GM18861 (cell line): ENCODE data around the gene SYT9.
"Not testable (repeated sequence)": the region's sequence is repeated elsewhere in the genome, so short reads cannot be mapped to it uniquely, and the experiment has no call there.

Experiments
- ATAC-seq: cut with Tn5 transposase; IDR thresholded peaks from one replicate; pipeline ENCODE4 v1.9.1; 2021; ENCODE audit not compliant: unreplicated experiment

The SYT9 gene

DNA sequence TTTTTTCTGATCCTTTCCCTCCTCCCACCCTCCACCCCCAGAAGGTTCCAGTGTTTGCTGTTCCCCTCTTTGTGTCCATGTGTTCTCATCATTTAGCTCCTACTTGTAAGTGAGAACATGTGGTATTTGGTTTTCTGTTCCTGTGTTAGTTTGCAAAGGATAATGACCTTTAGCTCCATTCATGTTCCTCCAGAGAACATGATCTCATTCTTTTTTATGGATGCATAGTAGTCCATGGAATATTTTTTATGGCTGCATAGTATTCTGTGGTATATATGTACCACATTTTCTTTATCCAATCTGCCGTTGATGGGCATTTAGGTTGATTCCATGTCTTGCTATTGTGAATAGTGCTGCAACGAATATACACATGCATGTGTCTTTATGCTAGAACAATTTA lies 83.7 kb downstream of the SYT9 start:
- not testable (repeated sequence) for ATAC-seq

- no peak for ATAC-seq
Measured at GRCh38 chr11:7341551-7341950, 89.8 kb downstream of the SYT9 start.

DNA sequence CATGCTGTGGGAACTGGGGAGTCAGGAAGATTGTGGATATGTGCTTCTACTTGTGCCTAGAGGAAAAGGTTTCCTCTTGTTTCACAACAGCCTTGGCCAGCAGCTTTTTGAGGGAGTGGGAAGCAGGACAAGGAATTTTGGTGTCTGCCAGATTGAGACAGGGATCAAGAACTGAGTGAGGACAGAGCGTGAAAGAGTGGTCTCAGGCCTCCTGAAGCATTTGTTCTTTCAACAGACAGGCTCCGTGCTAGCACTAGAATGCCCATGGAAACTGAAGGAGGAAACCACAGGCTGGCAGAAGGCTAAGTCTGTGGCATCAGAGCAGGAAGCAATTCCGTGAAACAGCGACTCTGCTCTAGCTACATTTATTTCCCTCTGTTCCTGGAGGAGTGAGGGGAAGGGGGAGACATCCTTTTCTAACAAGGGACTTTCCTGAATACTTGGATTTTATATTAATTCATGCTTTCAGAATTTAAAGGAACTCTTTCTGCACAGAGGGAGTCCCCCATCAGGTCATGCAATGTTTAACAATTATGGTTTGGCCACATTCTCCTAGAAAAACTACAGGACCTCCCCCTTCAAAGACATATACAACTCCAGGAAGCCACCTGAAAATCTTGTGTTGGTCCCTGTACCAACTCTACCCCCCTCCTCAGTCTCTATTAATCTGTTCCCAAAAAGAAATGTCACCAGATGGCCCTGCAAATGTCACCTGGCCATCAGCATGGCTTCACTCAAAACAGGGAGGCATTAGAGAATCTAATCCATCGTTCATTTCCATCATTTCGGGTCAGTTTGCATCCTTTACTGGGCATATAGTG lies 96.1 kb downstream of the SYT9 start:
- no peak for ATAC-seq

DNA sequence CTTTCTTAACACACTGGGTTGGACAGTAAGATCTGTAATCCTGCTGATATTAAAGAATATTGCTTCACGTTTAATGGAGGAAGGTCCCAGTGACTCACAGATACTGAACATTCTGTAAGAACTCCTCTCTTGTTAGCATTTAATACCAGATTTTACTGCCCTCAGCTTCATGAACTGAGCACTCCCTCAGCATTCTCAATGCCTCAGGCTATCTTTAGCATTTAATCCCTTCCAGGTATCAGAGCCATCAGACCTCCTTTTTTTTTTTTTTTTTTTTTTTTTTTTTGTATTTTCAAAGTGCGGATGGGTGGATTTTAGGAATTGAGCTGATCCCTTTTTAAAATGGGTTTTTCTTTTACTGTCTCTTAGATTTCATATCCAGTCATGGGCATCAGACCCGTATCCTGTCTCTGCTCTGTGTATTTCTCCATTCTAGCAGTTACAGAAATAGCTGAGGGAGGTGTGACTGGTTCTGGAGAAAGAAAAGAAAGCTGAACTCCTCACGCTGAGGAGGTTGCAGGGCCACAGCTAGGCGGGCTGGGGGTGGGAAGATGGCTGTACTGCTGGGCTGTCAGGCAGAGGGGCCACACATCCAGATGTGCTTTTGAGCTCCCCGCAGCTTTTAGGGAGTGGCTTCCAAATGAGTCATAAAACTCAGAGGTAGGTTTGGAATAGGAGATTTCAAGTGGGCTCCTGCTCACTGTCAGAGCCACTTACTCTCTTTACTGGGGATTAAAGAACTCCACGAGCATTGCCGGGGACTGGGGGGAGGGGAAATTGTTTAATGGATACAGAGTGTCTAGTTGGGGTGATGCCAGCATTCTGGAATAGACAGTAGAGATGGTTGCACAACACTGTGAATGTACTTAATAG lies 97.0 kb downstream of the SYT9 start:
- ATAC-seq: no peak

GRCh38 chr11:7351228-7351627 lies 99.5 kb downstream of the SYT9 start:
- no peak for ATAC-seq

GRCh38 chr11:7353100-7353499 lies 101.4 kb downstream of the SYT9 start:
- no peak for ATAC-seq

- no peak for ATAC-seq
Measured at GRCh38 chr11:7364660-7365059, 113.0 kb downstream of the SYT9 start.

GRCh38 chr11:7367803-7368202 lies 116.1 kb downstream of the SYT9 start:
- ATAC-seq: no peak

GRCh38 chr11:7376386-7376785 lies 124.7 kb downstream of the SYT9 start:
- no peak for ATAC-seq

DNA sequence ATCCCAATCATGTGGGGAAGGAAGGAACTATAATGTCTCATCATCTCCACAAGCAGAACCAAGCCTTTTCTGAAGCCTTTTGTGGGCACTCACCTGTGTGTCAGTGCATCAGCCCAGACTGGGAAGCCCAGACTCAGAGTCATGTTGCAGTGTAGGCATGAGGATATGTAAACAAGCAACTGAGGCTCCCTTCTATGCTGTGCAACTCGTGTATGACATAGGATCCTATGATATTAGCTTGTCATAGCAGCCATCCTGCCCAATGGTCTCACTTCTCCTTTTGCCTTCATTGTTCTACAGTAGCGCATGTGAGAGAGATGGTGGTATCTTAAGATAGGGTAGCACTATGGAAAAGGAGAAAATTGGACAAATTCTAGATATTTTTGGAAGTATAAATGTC lies 130.2 kb downstream of the SYT9 start:
- ATAC-seq: no peak

- ATAC-seq: no peak
Measured at GRCh38 chr11:7383406-7383805, 131.7 kb downstream of the SYT9 start.

DNA sequence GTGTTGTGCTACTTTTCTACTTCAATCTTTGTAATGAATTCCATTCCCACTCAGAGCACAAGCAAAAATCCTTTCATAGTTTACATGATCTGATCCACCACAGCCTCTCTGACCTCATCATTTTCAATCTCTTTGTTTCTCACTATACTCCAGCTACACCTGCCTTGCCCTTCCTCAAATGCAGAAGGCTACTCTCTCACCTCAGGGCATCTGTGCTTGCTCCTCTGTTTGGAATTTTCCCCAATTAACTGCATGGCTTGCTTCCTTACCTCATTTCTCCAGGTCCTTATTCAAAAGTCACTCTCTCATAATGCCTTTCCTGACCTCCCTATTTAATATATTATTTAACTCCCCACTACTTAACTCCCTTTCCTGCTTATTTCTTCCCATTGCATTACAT lies 133.0 kb downstream of the SYT9 start:
- ATAC-seq: no peak

- ATAC-seq: no peak
Measured at GRCh38 chr11:7385532-7385931, 133.8 kb downstream of the SYT9 start.

GRCh38 chr11:7413961-7414915 lies 162.5 kb downstream of the SYT9 start:
- ATAC-seq: no peak

DNA sequence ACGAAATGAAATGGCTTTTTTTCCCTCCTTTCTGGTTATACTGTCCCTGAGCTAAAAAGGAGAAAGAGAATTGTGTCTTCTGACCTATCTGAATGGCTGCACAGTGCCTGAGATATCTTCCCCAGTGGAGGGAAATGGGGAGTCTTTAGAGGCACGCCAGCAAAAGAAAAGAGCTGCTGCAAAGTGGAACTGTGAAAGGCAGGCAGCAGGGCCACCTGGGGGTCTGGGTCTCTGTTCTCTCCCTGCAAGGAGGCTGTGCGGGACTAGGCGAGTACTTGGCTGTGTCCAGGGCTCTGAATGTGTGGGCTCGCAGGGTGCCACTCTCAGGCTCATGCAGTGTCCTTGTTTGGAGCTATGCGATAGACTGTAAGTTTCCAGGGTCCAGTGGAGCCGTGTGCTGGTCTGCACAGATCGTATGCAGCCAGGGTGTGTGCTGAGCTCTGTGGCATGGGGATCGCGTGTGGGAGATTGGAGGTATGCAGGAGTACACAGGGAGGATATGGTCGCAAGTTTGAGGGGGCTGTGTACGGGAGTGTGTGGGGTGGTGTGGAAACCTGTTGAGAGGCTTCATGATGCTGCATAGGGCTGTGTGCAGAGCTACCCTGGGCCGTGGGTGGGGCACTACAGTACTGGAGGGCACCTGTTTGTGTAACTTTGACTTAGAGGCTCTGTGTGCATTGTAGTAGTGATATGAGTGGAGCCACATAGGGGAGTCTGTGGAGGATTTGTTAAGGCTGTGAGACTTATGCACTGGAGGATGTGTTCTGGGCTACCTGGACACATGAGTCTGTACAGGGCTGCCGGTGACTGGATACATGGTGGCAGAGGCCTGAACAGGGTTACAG lies 163.5 kb downstream of the SYT9 start:
- no peak for ATAC-seq

DNA sequence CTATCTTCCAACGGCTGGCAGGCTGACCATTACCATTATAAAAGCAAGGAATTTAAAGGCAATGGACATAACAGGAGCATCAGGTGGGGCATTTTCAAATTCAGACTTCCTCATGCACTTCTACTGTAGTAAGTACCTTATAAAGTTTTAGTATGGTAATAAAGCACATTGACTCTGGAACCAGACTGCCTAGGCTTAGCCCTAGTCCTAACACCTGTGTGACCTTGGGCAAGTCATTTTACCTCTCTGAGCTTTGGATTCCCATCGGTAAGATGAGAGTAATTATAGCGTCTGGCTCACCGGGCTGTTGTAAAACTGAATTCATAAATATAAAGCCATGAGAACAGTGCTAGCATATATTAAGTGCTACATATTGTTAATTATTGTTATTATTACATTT lies 164.4 kb downstream of the SYT9 start:
- ATAC-seq: no peak

- ATAC-seq: no peak
Measured at GRCh38 chr11:7417328-7417727, 165.6 kb downstream of the SYT9 start.

DNA sequence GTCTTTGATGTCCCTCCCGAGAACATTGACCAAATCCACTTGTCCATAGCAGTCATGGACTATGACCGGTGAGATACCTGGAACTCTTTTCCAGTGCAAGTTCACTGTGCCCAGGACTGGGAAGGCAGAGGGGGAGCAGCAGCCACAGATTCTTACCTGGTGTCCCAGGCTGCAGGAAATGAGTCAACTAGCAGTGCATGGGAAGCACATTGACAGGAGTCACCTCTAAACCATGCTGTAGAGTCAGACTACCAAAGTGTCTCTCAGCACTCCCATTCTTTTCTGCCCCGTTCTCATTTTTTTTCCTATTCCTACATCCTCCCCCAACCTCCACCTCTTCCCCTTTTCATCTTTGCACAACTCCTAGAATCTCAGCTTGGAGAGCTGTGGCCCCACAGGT lies 166.4 kb downstream of the SYT9 start:
- no peak for ATAC-seq

DNA sequence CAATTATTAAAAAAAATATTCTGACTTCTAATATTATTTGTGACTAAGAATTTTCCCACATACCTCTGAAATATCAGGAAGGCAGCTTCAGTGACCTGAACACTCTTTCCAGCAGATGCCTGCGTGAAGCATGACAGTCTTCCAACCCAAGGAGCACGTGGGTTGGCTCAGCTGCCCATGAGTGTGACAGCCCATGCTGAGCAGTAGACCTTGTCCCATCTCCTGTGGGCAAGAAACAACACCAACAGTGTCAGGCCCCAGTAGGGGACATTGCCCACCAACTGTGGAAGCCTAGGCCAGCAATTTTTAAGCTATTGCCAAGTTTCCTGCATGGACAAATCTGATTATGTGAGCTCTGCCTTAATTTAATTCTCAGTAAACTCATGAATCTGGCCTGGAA lies 167.2 kb downstream of the SYT9 start:
- no peak for ATAC-seq

- ATAC-seq: no peak
Measured at GRCh38 chr11:7421136-7421535, 169.4 kb downstream of the SYT9 start.
